Nephron (organoid): ENCODE data around the gene FABP6.

ENCODE experiments used
- H3K27ac Mint-ChIP-seq, 3 experiments: 2 replicates each; pipeline ENCODE4 v1.8.0; 2020; ENCODE audit warnings: mixed read lengths in 3 of 3, mild to moderate bottlenecking in 2 of 3, moderate library complexity in 1 of 3
- H3K27me3 Mint-ChIP-seq: 2 replicates; pipeline ENCODE4 v1.8.0; 2021; ENCODE audit warnings: low read depth, mild to moderate bottlenecking, moderate library complexity, mixed read lengths
- H3K36me3 Mint-ChIP-seq: 2 replicates; pipeline ENCODE4 v1.8.0; 2020; ENCODE audit warnings: low read depth, mixed read lengths
- H3K4me1 Mint-ChIP-seq: 2 replicates; pipeline ENCODE4 v1.8.0; 2020; ENCODE audit warnings: mixed read lengths
- H3K4me3 Mint-ChIP-seq, 3 experiments: 2 replicates each; pipeline ENCODE4 v1.8.0; 2020; ENCODE audit warnings: mild to moderate bottlenecking in 3 of 3, mixed read lengths in 3 of 3, moderate library complexity in 2 of 3
- H3K9me3 Mint-ChIP-seq: 2 replicates; pipeline ENCODE4 v1.8.0; 2020; ENCODE audit warnings: mixed read lengths
- CTCF ChIP-seq, 3 experiments: fragments of 200-600 bp; sonication (generic); IDR thresholded peaks; one replicate each; pipeline ENCODE4 v1.5.0; 2021; ENCODE audit warnings: antibody characterized with exemption in 3 of 3; ENCODE audit not compliant: unreplicated experiment in 3 of 3

Gene FABP6

GRCh38 chr5:160284291-160284873, 55.1 kb downstream of the FABP6 start:
- H3K27ac Mint-ChIP-seq, result no peak overlapping the region

GRCh38 chr5:160285316-160285715, 56.0 kb downstream of the FABP6 start:
- Mint-ChIP-seq H3K4me1 (peaks cover 23% of the 10 kb centered on the region), H3K9me3 (no peaks in the 10 kb centered on the region), H3K4me3 (no peak overlapping the region), H3K27ac (no peak overlapping the region), H3K36me3 (peaks cover 11% of the 10 kb centered on the region), H3K27me3 (no peaks in the 10 kb centered on the region)
- TF ChIP-seq CTCF (IDR thresholded peaks at IDR 0.05; ENCODE audit: unreplicated experiment in 3 of 3), result no peak

More at GRCh38 chr5:160284291-160284873, 55.1 kb downstream of the FABP6 start:
- H3K9me3 Mint-ChIP-seq, result no peaks in the 10 kb centered on the region
- H3K4me3 Mint-ChIP-seq, result no peak overlapping the region
- no peaks in the 10 kb centered on the region for H3K27me3 Mint-ChIP-seq
- peaks cover 23% of the 10 kb centered on the region for H3K4me1 Mint-ChIP-seq
- TF ChIP-seq CTCF (IDR thresholded peaks at IDR 0.05; ENCODE audit: unreplicated experiment in 3 of 3), result no peak
- H3K36me3 Mint-ChIP-seq, result peaks cover 21% of the 10 kb centered on the region

- no peaks in the 10 kb centered on the region for H3K27me3 Mint-ChIP-seq
- peaks cover 11% of the 10 kb centered on the region for H3K36me3 Mint-ChIP-seq
- H3K4me1 Mint-ChIP-seq, result peaks cover 23% of the 10 kb centered on the region
- H3K4me3 Mint-ChIP-seq, result no peak overlapping the region
- H3K9me3 Mint-ChIP-seq, result no peaks in the 10 kb centered on the region
- no peak for TF ChIP-seq CTCF (IDR thresholded peaks at IDR 0.05; ENCODE audit: unreplicated experiment in 3 of 3)
- H3K27ac Mint-ChIP-seq, result peak overlapping the region; percentile 56 to 77 (median 67)
Measured at GRCh38 chr5:160286947-160287346, 57.6 kb downstream of the FABP6 start.

GRCh38 chr5:160287378-160288051, 58.2 kb downstream of the FABP6 start:
- peak overlapping the region; percentile 56 to 77 (median 67) for H3K27ac Mint-ChIP-seq
- no peak for TF ChIP-seq CTCF (IDR thresholded peaks at IDR 0.05; ENCODE audit: unreplicated experiment in 3 of 3)

More at GRCh38 chr5:160287378-160288051, 58.2 kb downstream of the FABP6 start:
- peaks cover 11% of the 10 kb centered on the region for H3K36me3 Mint-ChIP-seq
- H3K4me3 Mint-ChIP-seq, result no peak overlapping the region
- no peaks in the 10 kb centered on the region for H3K27me3 Mint-ChIP-seq
- peaks cover 23% of the 10 kb centered on the region for H3K4me1 Mint-ChIP-seq
- no peaks in the 10 kb centered on the region for H3K9me3 Mint-ChIP-seq
